Measurements from ENCODE around the gene GHRH. TPM values are rescaled to one million over a fixed set of nuclear protein-coding genes. Genes with fewer than 3 reads are reported as not detected.

GHRH gene
- total and polyA plus RNA-seq, 2 donors (not counting 1 experiment from before 2014, with no cell fraction given): not detected

GRCh38 chr20:37204056-37204455 lies 57.6 kb downstream of the GHRH start:
- 100% methylated on average over 3 of the region's 3 CpGs for WGBS (ENCODE audit: insufficient coverage)
- ChIA-PET POLR2A (no interaction called here), CTCF (interaction anchor here (1.9 to 17.7 kb wide), 3 partner anchors 9 to 328 kb away, joined by 4 to 307 read pairs (median 13); partner anchors contain the start of gene BLCAP)
- Histone ChIP-seq H3K4me3 (ENCODE audit: control extremely low read depth in 1 of 5, extremely low read depth in 1 of 5, insufficient read depth in 1 of 5, low read depth in 2 of 5, low read length in 4 of 5) (no peak overlapping the region), H3K27ac (ENCODE audit: low read length in 2 of 2) (no peak overlapping the region), H3K79me2 (ENCODE audit: control insufficient read depth, insufficient read depth, low read length) (peaks cover 31% of the 10 kb centered on the region), H3K4me1 (ENCODE audit: control insufficient read depth in 2 of 2, insufficient read depth in 2 of 2, low read length in 2 of 2) (no peaks in the 10 kb centered on the region), H3K36me3 (replicated peaks in 1 of 2; ENCODE audit: control extremely low read depth in 1 of 2, control insufficient read depth in 1 of 2, extremely low read depth in 1 of 2, insufficient read depth in 2 of 2, low read length in 1 of 2) (peaks cover 18 to 75% of the 10 kb centered on the region in 2 experiments), H3K9ac (ENCODE audit: low read length) (no peak overlapping the region), H4K20me1 (ENCODE audit: control insufficient read depth, insufficient read depth, low read length, poor library complexity, severe bottlenecking) (peaks cover 16% of the 10 kb centered on the region), H3K4me2 (replicated peaks; ENCODE audit: low read depth, low read length, poor library complexity, severe bottlenecking) (no peak overlapping the region), H3K9me3 (ENCODE audit: control extremely low read depth in 1 of 3, control insufficient read depth in 2 of 3, insufficient read depth in 1 of 3, low read length in 2 of 3) (no peaks in the 10 kb centered on the region), H2AFZ (ENCODE audit: insufficient read depth, low read depth, low read length, poor library complexity, severe bottlenecking) (no peak overlapping the region), H3K27me3 (replicated peaks in 1 of 4; ENCODE audit: control extremely low read depth in 1 of 4, control insufficient read depth in 3 of 4, insufficient read depth in 4 of 4, low read length in 3 of 4) (no peaks in the 10 kb centered on the region)
- no peak for TF ChIP-seq EZH2 (IDR thresholded peaks at IDR 0.05; ENCODE audit: borderline replicate concordance, insufficient read depth, low read depth, low read length, poor library complexity, severe bottlenecking)
- TF ChIP-seq CTCF (IDR thresholded peaks at IDR 0.05): no peak
- intact Hi-C loops (cut with micrococcal nuclease): no loop called here
- no peak overlapping the region for H3K4me3 Mint-ChIP-seq
- no peaks in the 10 kb centered on the region for H3K27me3 Mint-ChIP-seq
- DNase-seq (no peak), ATAC-seq (ENCODE audit: low read depth) (no peak)
- no peaks in the 10 kb centered on the region for H3K4me1 Mint-ChIP-seq
- H3K27ac Mint-ChIP-seq: no peak overlapping the region
- no peaks in the 10 kb centered on the region for H3K9me3 Mint-ChIP-seq (ENCODE audit: insufficient read depth)

- ChIA-PET CTCF (interaction anchor here (0.6 to 17.7 kb wide), 14 partner anchors 11 to 790 kb away, joined by 3 to 307 read pairs (median 4); partner anchors contain the start of gene BLCAP), POLR2A (no interaction called here)
- ATAC-seq (ENCODE audit: low read depth): peak; percentile 58
- no peak overlapping the region for H3K4me3 ChIP-seq (ENCODE audit: control extremely low read depth in 1 of 5, extremely low read depth in 1 of 5, insufficient read depth in 1 of 5, low read depth in 2 of 5, low read length in 4 of 5)
- Mint-ChIP-seq H3K4me3 (no peak overlapping the region), H3K4me1 (no peaks in the 10 kb centered on the region), H3K9me3 (ENCODE audit: insufficient read depth) (no peaks in the 10 kb centered on the region), H3K27ac (no peak overlapping the region), H3K27me3 (no peaks in the 10 kb centered on the region)
- H3K4me1 ChIP-seq (ENCODE audit: control insufficient read depth in 2 of 2, insufficient read depth in 2 of 2, low read length in 2 of 2): no peaks in the 10 kb centered on the region
- H3K27me3 ChIP-seq (replicated peaks in 1 of 4; ENCODE audit: control extremely low read depth in 1 of 4, control insufficient read depth in 3 of 4, insufficient read depth in 4 of 4, low read length in 3 of 4): no peaks in the 10 kb centered on the region
- TF ChIP-seq CTCF (IDR thresholded peaks at IDR 0.05) (peak; percentile 85), EZH2 (IDR thresholded peaks at IDR 0.05; ENCODE audit: borderline replicate concordance, insufficient read depth, low read depth, low read length, poor library complexity, severe bottlenecking) (no peak)
- peaks cover 28% of the 10 kb centered on the region for H4K20me1 ChIP-seq (ENCODE audit: control insufficient read depth, insufficient read depth, low read length, poor library complexity, severe bottlenecking)
- no peak overlapping the region for H2AFZ ChIP-seq (ENCODE audit: insufficient read depth, low read depth, low read length, poor library complexity, severe bottlenecking)
- 100% methylated on average over 1 of the region's 6 CpGs for WGBS (ENCODE audit: insufficient coverage)
- no peak overlapping the region for H3K27ac ChIP-seq (ENCODE audit: low read length in 2 of 2)
- no peak overlapping the region for H3K4me2 ChIP-seq (replicated peaks; ENCODE audit: low read depth, low read length, poor library complexity, severe bottlenecking)
- H3K36me3 ChIP-seq (replicated peaks in 1 of 2; ENCODE audit: control extremely low read depth in 1 of 2, control insufficient read depth in 1 of 2, extremely low read depth in 1 of 2, insufficient read depth in 2 of 2, low read length in 1 of 2): peaks cover 10 to 77% of the 10 kb centered on the region in 2 experiments
- no peak overlapping the region for H3K9ac ChIP-seq (ENCODE audit: low read length)
- intact Hi-C loops (cut with micrococcal nuclease): loop anchor here (1.0 to 2.0 kb wide), 2 partner anchors 182 to 332 kb away; no protein-coding TSS in a partner anchor
- DNase-seq: peak; percentile 56
- peaks cover 46% of the 10 kb centered on the region for H3K79me2 ChIP-seq (ENCODE audit: control insufficient read depth, insufficient read depth, low read length)
- H3K9me3 ChIP-seq (ENCODE audit: control extremely low read depth in 1 of 3, control insufficient read depth in 2 of 3, insufficient read depth in 1 of 3, low read length in 2 of 3): no peaks in the 10 kb centered on the region
These were observed 59.2 kb downstream of the GHRH start for GRCh38 chr20:37202267-37202943.
